Measurements from ENCODE around the gene PTPRD.

The PTPRD gene

DNA sequence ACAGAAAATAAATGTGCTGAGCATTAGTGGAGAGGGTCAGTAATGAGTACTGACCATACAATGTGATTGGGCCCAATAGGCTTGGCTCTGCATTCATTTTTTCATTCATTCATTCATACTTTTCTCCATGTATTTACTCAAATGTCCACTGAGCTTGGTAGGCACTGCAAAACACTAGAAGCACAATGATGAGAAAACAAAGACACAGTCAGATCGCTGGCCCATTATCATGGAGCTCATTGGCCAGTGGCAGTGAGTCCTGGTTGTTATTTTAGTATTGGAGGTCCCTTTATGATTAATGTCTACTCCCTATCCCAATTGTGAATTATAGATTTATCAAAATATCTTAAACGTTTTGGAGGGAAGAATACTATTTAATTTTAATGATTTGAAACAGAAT, 1733.5 kb downstream of the PTPRD start:
- TF ChIP-seq CTCF (IDR thresholded peaks at IDR 0.05; ENCODE audit: insufficient read depth, missing control alignments), result no peak
- FAIRE-seq, result no peak

GRCh38 chr9:8877753-8878494, 1734.9 kb downstream of the PTPRD start:
- TF ChIP-seq CTCF (IDR thresholded peaks at IDR 0.05; ENCODE audit: insufficient read depth, missing control alignments), result no peak
- DNase-seq (ENCODE audit: insufficient read length, low spot score), result no peak
- FAIRE-seq, result no peak

More for the DNA sequence above, 1733.5 kb downstream of the PTPRD start:
- no peak for DNase-seq (ENCODE audit: insufficient read length, low spot score)

DNA sequence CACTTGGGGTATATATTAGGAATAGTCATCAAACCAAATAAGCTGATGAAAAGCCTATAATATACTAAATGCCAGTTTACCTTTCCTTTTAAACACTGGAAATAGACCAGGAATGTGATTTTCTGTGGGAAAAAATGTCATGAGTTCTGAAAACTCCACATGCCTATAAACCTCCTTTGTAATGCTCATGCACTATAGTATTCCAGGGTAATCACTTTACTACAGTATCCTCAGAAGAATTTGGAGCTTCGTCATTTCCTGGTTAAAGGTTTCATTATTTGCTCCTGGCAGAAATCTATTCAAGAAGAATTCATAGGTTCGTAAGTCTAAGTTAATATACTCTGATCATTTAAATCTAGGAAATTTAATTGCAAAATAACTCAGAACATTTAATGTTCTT, 1736.5 kb downstream of the PTPRD start:
- no peak for TF ChIP-seq CTCF (IDR thresholded peaks at IDR 0.05; ENCODE audit: insufficient read depth, missing control alignments)
- DNase-seq (ENCODE audit: insufficient read length, low spot score), result no peak
- no peak for FAIRE-seq

GRCh38 chr9:8874482-8874881, 1738.3 kb downstream of the PTPRD start:
- DNase-seq (ENCODE audit: insufficient read length, low spot score) (no peak), FAIRE-seq (no peak)
- no peak for TF ChIP-seq CTCF (IDR thresholded peaks at IDR 0.05; ENCODE audit: insufficient read depth, missing control alignments)

GRCh38 chr9:8872802-8873201, 1740.0 kb downstream of the PTPRD start:
- no peak for TF ChIP-seq CTCF (IDR thresholded peaks at IDR 0.05; ENCODE audit: insufficient read depth, missing control alignments)
- DNase-seq (ENCODE audit: insufficient read length, low spot score), result no peak
- no peak for FAIRE-seq

GRCh38 chr9:8871796-8872445, 1740.9 kb downstream of the PTPRD start:
- DNase-seq (ENCODE audit: insufficient read length, low spot score) (no peak), FAIRE-seq (peak; percentile 69)
- no peak for TF ChIP-seq CTCF (IDR thresholded peaks at IDR 0.05; ENCODE audit: insufficient read depth, missing control alignments)

GRCh38 chr9:8871396-8871795, 1741.4 kb downstream of the PTPRD start:
- FAIRE-seq (no peak), DNase-seq (ENCODE audit: insufficient read length, low spot score) (no peak)
- no peak for TF ChIP-seq CTCF (IDR thresholded peaks at IDR 0.05; ENCODE audit: insufficient read depth, missing control alignments)
